ENCODE data around the gene INTS4. TPM values are rescaled to one million over a fixed set of nuclear protein-coding genes. Genes with fewer than 3 reads are reported as not detected.
"Not testable (repeated sequence)": the region's sequence is repeated elsewhere in the genome, so short reads cannot be mapped to it uniquely, and the experiment has no call there.

Gene INTS4
- total RNA-seq, 4 donors from 2014 or later, result 10.0 to 13.8 (median 11.9) TPM

DNA sequence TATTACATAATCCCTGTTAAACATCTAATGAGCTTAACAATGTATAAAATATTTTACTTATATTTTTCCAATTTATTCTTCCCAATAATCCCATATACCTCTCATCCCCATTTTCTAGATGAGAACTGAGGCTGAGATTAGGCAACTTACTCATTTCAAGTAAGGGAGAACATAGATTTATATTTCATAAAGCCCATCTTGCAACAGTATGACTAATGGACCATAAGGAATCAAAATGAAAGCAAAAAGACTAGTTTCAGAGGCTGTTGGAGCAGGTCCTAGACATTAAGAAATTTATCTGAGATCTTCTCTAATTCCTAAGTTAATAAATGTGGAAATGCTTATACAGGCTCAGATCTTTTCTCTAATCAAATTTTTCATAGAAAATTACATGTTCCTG lies 52.0 kb downstream of the INTS4 start:
- H3K4me3 ChIP-seq; ATAC-seq; H3K9me3 ChIP-seq; DNase-seq; H3K36me3 ChIP-seq; in situ Hi-C loops (cut with MboI; ENCODE audit: low sequenced_read_pairs in 4 of 4); H3K4me1 ChIP-seq; H3K27me3 ChIP-seq; intact Hi-C loops (cut with DNase I; ENCODE audit: low total_unique reads); H3K27ac ChIP-seq: not testable (repeated sequence)

DNA sequence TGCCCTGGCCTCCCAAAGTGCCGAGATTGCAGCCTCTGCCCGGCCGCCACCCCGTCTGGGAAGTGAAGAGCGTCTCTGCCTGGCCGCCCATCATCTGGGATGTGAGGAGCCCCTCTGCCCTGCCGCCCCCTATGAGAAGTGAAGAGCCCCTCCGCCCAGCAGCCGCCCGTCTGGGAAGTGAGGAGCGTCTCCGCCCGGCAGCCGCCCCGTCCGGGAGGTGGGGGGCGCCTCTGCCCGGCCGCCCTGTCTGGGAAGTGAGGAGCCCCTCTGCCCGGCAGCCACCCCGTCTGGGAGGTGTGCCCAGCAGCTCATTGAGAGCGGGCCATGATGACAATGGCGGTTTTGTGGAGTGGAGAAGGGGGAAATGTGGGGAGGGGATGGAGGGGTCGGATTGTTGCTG lies 60.9 kb downstream of the INTS4 start:
- H3K36me3 ChIP-seq, DNase-seq, ATAC-seq: not testable (repeated sequence)

DNA sequence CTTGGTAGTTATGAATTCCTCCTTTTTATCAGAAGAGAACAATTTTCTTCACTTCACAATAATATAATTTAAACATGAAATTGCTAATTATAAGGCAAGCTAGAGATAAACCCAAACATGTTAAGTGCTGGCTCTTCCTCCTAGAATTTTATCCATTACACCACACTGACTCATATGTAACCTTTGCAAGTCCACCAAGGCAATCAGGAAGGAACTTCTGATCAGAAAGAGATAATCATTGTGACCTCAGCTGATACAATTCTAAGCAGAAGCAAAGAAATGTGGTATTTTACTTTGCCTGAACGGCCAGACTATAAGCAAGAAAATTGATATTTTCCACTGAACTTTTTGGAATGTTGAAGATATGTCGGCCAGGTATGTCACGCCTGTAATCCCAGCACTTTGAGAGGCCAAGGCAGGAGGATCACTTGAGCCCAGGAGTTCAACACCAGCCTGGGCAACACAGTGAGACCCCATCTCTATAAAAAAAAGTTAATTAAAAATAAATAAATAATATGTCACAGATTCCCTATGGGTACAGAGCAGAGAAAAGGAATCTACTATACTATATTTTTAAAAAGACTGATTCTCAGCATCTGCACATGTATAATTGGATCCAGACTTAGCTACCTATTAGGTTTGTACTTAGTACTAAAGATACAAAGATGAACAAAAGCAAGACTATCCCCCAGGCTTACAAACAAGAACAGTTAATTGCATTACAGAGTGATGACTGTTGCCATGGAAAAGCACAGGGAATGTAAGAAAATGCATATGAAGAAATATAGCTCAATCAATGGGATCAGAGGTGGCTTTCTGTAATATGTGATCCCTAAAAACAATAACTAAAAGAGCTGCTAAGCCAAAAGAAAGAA lies 63.9 kb downstream of the INTS4 start:
- H3K27ac ChIP-seq; DNase-seq; H3K4me3 ChIP-seq; H3K4me1 ChIP-seq; H3K9me3 ChIP-seq; ATAC-seq; H3K27me3 ChIP-seq; intact Hi-C loops (cut with DNase I; ENCODE audit: low total_unique reads); in situ Hi-C loops (cut with MboI; ENCODE audit: low sequenced_read_pairs in 4 of 4): not testable (repeated sequence)
- H3K36me3 ChIP-seq, result peaks cover 0 to 14% of the 10 kb centered on the region in 2 donors

More for the DNA sequence above, 60.9 kb downstream of the INTS4 start:
- intact Hi-C loops (cut with DNase I; ENCODE audit: low total_unique reads); H3K27ac ChIP-seq; in situ Hi-C loops (cut with MboI; ENCODE audit: low sequenced_read_pairs in 4 of 4); H3K4me3 ChIP-seq; H3K27me3 ChIP-seq; H3K9me3 ChIP-seq; H3K4me1 ChIP-seq: not testable (repeated sequence)

DNA sequence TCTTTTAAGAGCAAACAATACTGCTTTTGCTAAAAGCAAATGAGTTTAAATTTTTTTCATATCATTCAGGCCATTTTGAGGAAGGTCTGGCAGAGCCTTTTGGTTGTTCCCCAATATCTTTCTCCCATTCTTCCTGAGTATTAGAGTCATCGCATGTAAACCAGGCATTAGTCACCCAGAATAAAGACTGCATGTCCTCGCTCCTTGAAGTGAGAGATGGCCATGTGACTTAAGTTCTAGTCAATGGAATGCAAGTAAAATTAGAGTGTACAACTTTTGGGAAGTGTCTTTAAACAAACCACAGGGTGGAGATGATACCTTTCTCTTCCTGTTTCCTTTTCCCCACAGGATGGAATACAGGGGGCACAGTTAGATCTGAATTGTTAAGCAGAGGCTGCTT lies 76.8 kb downstream of the INTS4 start:
- H3K36me3 ChIP-seq; in situ Hi-C loops (cut with MboI; ENCODE audit: low sequenced_read_pairs in 4 of 4); H3K4me3 ChIP-seq: not testable (repeated sequence)

DNA sequence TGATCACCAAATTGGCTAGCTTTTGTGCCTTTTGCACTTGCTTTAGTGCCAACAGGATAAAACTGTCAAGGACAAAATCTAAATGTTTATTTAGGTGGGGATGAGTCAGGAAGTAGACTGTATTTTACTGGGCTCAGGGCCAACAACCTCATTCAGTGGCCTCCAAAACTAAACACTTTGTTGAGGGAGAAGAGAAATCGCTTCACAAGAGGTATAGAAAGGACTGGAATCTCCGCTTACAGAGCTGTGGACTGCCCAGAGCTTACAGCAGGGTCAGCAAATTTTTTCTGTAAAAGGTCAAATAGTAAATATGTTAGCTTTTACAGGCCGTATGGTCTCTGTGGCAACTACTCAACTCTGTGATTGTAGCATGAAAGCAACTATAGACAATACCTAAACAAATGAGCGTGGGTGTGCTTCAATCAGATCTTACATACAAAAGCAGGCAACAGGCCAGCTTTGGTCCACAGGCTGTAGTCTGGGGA lies 80.1 kb downstream of the INTS4 start:
- ATAC-seq; H3K36me3 ChIP-seq; H3K4me1 ChIP-seq; H3K9me3 ChIP-seq; DNase-seq; in situ Hi-C loops (cut with MboI; ENCODE audit: low sequenced_read_pairs in 4 of 4); H3K27ac ChIP-seq; H3K27me3 ChIP-seq; intact Hi-C loops (cut with DNase I; ENCODE audit: low total_unique reads); H3K4me3 ChIP-seq: not testable (repeated sequence)

More for the DNA sequence above, 76.8 kb downstream of the INTS4 start:
- ATAC-seq; DNase-seq; intact Hi-C loops (cut with DNase I; ENCODE audit: low total_unique reads); H3K27me3 ChIP-seq; H3K9me3 ChIP-seq; H3K4me1 ChIP-seq; H3K27ac ChIP-seq: not testable (repeated sequence)

DNA sequence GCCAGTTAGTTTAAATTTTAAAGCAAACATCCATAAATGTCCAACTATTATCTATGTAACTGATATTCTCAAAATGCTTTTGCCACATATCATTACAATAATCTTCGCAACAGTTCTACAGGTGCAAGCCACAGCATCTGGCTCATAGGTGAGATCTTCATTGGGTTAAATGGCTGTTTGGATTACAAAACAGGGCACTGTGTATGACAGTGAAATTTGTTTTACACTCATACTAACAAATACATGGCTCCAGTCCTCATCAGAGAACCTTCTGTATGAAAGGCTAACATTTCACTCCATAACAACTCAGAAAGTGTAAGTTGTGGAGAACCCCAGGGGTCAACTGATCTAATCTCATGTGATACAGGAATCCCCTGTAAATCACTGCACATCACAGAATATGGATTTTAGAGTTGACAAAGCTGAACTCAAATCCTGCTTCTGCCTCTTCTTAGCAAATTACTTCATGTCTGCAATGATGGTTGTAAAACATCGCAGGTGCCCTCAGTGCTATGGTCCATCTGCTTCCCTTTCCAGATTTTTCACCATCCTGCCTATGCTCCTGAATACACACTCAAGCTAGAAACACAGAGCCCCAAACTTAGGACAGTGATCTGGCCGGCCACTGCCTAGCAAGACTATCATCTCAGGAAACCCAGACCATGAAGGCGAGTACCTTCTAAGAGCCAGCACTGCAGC lies 80.7 kb downstream of the INTS4 start:
- H3K4me1 ChIP-seq; ATAC-seq; intact Hi-C loops (cut with DNase I; ENCODE audit: low total_unique reads); DNase-seq; H3K27me3 ChIP-seq; H3K36me3 ChIP-seq; H3K27ac ChIP-seq; H3K4me3 ChIP-seq; in situ Hi-C loops (cut with MboI; ENCODE audit: low sequenced_read_pairs in 4 of 4); H3K9me3 ChIP-seq: not testable (repeated sequence)

DNA sequence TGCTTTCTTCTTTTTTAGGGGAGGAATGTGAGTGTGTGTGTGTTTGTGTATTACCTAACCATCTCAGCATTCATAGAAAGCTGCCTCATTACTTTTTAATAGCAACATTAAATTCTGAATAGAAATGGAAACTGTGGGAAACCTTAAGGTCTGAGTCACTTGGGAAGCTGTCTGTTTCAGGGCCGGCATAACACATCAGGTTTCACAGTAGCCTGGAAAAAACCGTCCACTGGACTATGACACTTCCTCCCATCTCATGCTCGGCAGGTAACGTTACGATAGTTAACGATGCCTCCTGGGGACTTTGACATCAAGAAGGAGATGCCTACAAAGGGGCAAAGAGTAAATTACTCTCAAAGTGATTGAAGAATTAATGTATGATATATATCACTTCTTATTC lies 83.6 kb downstream of the INTS4 start:
- H3K27me3 ChIP-seq; H3K36me3 ChIP-seq; H3K27ac ChIP-seq; H3K9me3 ChIP-seq; DNase-seq; in situ Hi-C loops (cut with MboI; ENCODE audit: low sequenced_read_pairs in 4 of 4); intact Hi-C loops (cut with DNase I; ENCODE audit: low total_unique reads); H3K4me3 ChIP-seq; H3K4me1 ChIP-seq; ATAC-seq: not testable (repeated sequence)

DNA sequence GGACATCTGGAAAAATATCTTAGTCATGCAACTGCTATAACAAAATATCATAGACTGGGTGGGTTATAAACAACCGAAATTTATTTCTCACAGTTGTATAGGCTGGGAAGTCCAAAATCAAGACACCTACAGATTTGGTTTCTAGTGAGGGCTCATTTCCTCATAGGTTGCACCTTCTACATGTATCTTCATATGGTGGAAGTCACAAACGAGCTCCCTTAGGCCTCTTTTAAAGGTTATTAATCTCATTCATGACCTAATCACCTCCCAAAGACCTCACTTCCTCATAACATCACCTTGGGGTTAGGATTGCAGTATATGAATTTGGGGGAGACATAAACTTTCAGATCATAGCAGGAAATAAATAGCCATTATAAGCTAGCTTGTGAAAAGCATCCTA lies 85.2 kb downstream of the INTS4 start:
- Histone ChIP-seq H3K27me3 (no peaks in the 10 kb centered on the region), H3K4me1 (peaks cover 0 to 1% of the 10 kb centered on the region in 2 donors), H3K27ac (no peak overlapping the region), H3K36me3 (peaks cover 0 to 7% of the 10 kb centered on the region in 2 donors), H3K9me3 (no peaks in the 10 kb centered on the region), H3K4me3 (no peak overlapping the region)
- in situ Hi-C loops (cut with MboI; ENCODE audit: low sequenced_read_pairs in 4 of 4) (no loop called here), intact Hi-C loops (cut with DNase I; ENCODE audit: low total_unique reads) (no loop called here)
- TF ChIP-seq, protein P1, sequence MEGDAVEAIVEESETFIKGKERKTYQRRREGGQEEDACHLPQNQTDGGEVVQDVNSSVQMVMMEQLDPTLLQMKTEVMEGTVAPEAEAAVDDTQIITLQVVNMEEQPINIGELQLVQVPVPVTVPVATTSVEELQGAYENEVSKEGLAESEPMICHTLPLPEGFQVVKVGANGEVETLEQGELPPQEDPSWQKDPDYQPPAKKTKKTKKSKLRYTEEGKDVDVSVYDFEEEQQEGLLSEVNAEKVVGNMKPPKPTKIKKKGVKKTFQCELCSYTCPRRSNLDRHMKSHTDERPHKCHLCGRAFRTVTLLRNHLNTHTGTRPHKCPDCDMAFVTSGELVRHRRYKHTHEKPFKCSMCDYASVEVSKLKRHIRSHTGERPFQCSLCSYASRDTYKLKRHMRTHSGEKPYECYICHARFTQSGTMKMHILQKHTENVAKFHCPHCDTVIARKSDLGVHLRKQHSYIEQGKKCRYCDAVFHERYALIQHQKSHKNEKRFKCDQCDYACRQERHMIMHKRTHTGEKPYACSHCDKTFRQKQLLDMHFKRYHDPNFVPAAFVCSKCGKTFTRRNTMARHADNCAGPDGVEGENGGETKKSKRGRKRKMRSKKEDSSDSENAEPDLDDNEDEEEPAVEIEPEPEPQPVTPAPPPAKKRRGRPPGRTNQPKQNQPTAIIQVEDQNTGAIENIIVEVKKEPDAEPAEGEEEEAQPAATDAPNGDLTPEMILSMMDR (IDR thresholded peaks at IDR 0.05 in 4 of 5, conservative IDR thresholded peaks at IDR 0.05 in 1 of 5), result no peak
- no peak for TF ChIP-seq POLR2A (IDR thresholded peaks at IDR 0.05)
- no peak for DNase-seq
- ATAC-seq, result no peak

Measured in gastrocnemius medialis (tissue), 4 donors.